H1 (cell line): Measurements from ENCODE around the gene ENOSF1. TPM values are rescaled to one million over a fixed set of nuclear protein-coding genes. Genes with fewer than 3 reads are reported as not detected.

ENCODE experiments used
- CTCF ChIA-PET: fragments of 300-600 bp; sonication (Branson Sonifier 250); formaldehyde crosslinking; loops from one replicate; lab custom pipeline; 2021; ENCODE audit not compliant: partially characterized antibody; lab: Charles Lee
- POLR2A ChIA-PET: fragments of 300-600 bp; sonication (Branson Sonifier 250); formaldehyde crosslinking; loops from one replicate; lab custom pipeline; 2021; ENCODE audit warnings: inconsistent platforms; ENCODE audit not compliant: partially characterized antibody; lab: Charles Lee
- DNase-seq, 2 experiments: peaks; one replicate each; pipeline versions ENCODE4 v3.0.0 to v3.0.0-alpha.2; 2010 to 2022; ENCODE audit warnings: low spot score in 2 of 2, low read depth in 1 of 2, mixed read lengths in 1 of 2
- FAIRE-seq: peaks from 2 replicates; lab custom pipeline; 2011; peaks lifted over from hg19 to GRCh38; lab: Jason Lieb, UNC
- H2AFZ ChIP-seq: 2 replicates; pipeline ENCODE4 v1.8.1; 2012; ENCODE audit warnings: low read length, inconsistent platforms
- H2AK5ac ChIP-seq: 2 replicates; pipeline ENCODE4 v1.6.1; 2013; ENCODE audit warnings: low read depth, low read length
- H2BK120ac ChIP-seq: replicated peaks from 2 replicates; pipeline ENCODE3; 2013; ENCODE audit warnings: low read depth, low read length, inconsistent platforms
- H2BK12ac ChIP-seq: 2 replicates; pipeline ENCODE4 v1.6.1; 2013; ENCODE audit warnings: low read depth, low read length
- H2BK15ac ChIP-seq: 2 replicates; pipeline ENCODE4 v1.6.1; 2013; ENCODE audit warnings: low read length
- H2BK20ac ChIP-seq: 2 replicates; pipeline ENCODE4 v1.6.1; 2013; ENCODE audit warnings: low read length
- H2BK5ac ChIP-seq: 2 replicates; pipeline ENCODE4 v1.6.1; 2013; ENCODE audit warnings: low read depth, low read length
- H3K14ac ChIP-seq: 2 replicates; pipeline ENCODE4 v1.6.1; 2013; ENCODE audit warnings: inconsistent platforms; ENCODE audit not compliant: insufficient read length
- H3K18ac ChIP-seq: 2 replicates; pipeline ENCODE4 v1.6.1; 2013; ENCODE audit warnings: low read length; ENCODE audit errors: extremely low read depth
- H3K23ac ChIP-seq: 2 replicates; pipeline ENCODE4 v1.6.1; 2013; ENCODE audit warnings: inconsistent platforms; ENCODE audit not compliant: insufficient read length
- H3K23me2 ChIP-seq: 2 replicates; pipeline ENCODE4 v1.6.1; 2013; ENCODE audit warnings: low read depth, low read length
- H3K27ac ChIP-seq: 2 replicates; pipeline ENCODE4 v1.6.1; 2011; ENCODE audit warnings: low read depth, low read length, inconsistent platforms
- H3K27me3 ChIP-seq, 4 experiments: replicated peaks in 1 of 4; 1 replicate in 1 of 4; 2 replicates in 3 of 4; pipeline versions ENCODE4 v1.6.1 to v1.8.1; 2011 to 2013; ENCODE audit warnings: low read length in 3 of 4, mild to moderate bottlenecking in 3 of 4, inconsistent platforms in 2 of 4, mixed read lengths in 2 of 4, moderate library complexity in 1 of 4; ENCODE audit not compliant: control insufficient read depth in 3 of 4, insufficient read depth in 3 of 4; ENCODE audit errors: extremely low read depth in 1 of 4
- H3K36me3 ChIP-seq, 4 experiments: 2 replicates each; pipeline versions ENCODE4 v1.6.1 to v1.8.1; 2011 to 2013; ENCODE audit warnings: mild to moderate bottlenecking in 4 of 4, low read length in 3 of 4, moderate library complexity in 2 of 4, control low read depth in 1 of 4, inconsistent platforms in 1 of 4; ENCODE audit not compliant: insufficient read depth in 4 of 4, control insufficient read depth in 2 of 4
- H3K4ac ChIP-seq: replicated peaks from 2 replicates; pipeline ENCODE3; 2013; ENCODE audit warnings: low read length, low read depth, mixed read lengths, inconsistent platforms; ENCODE audit not compliant: insufficient read length
- H3K4me1 ChIP-seq, 4 experiments: replicated peaks in 1 of 4; 1 replicate in 1 of 4; 2 replicates in 3 of 4; pipeline versions ENCODE4 v1.6.1 to v1.8.1; 2011 to 2013; ENCODE audit warnings: low read length in 3 of 4, inconsistent platforms in 2 of 4, mixed read lengths in 1 of 4; ENCODE audit not compliant: insufficient read depth in 4 of 4, control insufficient read depth in 3 of 4
- H3K4me2 ChIP-seq, 2 experiments: 2 replicates each; pipeline versions ENCODE4 v1.6.1 to v1.8.1; 2011 to 2013; ENCODE audit warnings: low read depth in 2 of 2, low read length in 2 of 2, control low read depth in 1 of 2, inconsistent platforms in 1 of 2, mild to moderate bottlenecking in 1 of 2; ENCODE audit not compliant: insufficient read depth in 1 of 2
- H3K4me3 ChIP-seq, 4 experiments: fragments of 200-600, 300-600 bp in 1 of 4; sonication (generic), shearing (Covaris generic), sonication (Bioruptor Twin) in 1 of 4; 2 replicates each; pipeline versions ENCODE4 v1.5.1 to v1.8.1; 2011 to 2016; ENCODE audit warnings: low read length in 4 of 4, low read depth in 3 of 4, control low read depth in 2 of 4, inconsistent platforms in 2 of 4, mild to moderate bottlenecking in 2 of 4, mixed read lengths in 1 of 4, moderate library complexity in 1 of 4; ENCODE audit not compliant: insufficient read depth in 2 of 4; ENCODE audit errors: extremely low read depth in 1 of 4
- H3K56ac ChIP-seq: replicated peaks from 2 replicates; pipeline ENCODE3; 2013; ENCODE audit warnings: low read depth, mild to moderate bottlenecking, mixed read lengths, low read length, inconsistent platforms; ENCODE audit not compliant: insufficient read length
- H3K79me1 ChIP-seq: 2 replicates; pipeline ENCODE4 v1.6.1; 2013; ENCODE audit warnings: low read depth, low read length, control low read depth
- H3K79me2 ChIP-seq, 2 experiments: 2 replicates each; pipeline versions ENCODE4 v1.6.1 to v1.8.1; 2012 to 2013; ENCODE audit warnings: low read length in 2 of 2, mild to moderate bottlenecking in 2 of 2, inconsistent platforms in 1 of 2; ENCODE audit not compliant: insufficient read depth in 2 of 2, control insufficient read depth in 1 of 2
- H3K9ac ChIP-seq, 4 experiments: replicated peaks in 1 of 4; 1 replicate in 1 of 4; 2 replicates in 3 of 4; pipeline versions ENCODE4 v1.6.1 to v1.8.1; 2011 to 2013; ENCODE audit warnings: low read depth in 3 of 4, low read length in 3 of 4, control low read depth in 2 of 4, mild to moderate bottlenecking in 2 of 4, moderate library complexity in 2 of 4, inconsistent platforms in 1 of 4; ENCODE audit errors: extremely low read depth in 1 of 4
- H3K9me3 ChIP-seq, 2 experiments: 2 replicates each; pipeline versions ENCODE4 v1.6.1 to v1.8.1; 2012 to 2013; ENCODE audit warnings: mild to moderate bottlenecking in 2 of 2, moderate library complexity in 2 of 2, control low read depth in 1 of 2, inconsistent platforms in 1 of 2, low read depth in 1 of 2, low read length in 1 of 2, mixed read lengths in 1 of 2; ENCODE audit not compliant: insufficient read depth in 2 of 2
- H4K20me1 ChIP-seq, 2 experiments: replicated peaks in 1 of 2; 2 replicates each; pipeline versions ENCODE3 to v1.8.1; 2011 to 2013; ENCODE audit warnings: inconsistent platforms in 2 of 2, low read length in 2 of 2, mild to moderate bottlenecking in 1 of 2; ENCODE audit not compliant: insufficient read depth in 2 of 2, control insufficient read depth in 1 of 2
- H4K5ac ChIP-seq: 2 replicates; pipeline ENCODE4 v1.6.1; 2013; ENCODE audit warnings: low read length, low read depth, mixed read lengths, inconsistent platforms; ENCODE audit not compliant: insufficient read length
- H4K8ac ChIP-seq: 2 replicates; pipeline ENCODE4 v1.8.0; 2013; ENCODE audit warnings: mild to moderate bottlenecking, moderate library complexity, low read length, inconsistent platforms; ENCODE audit not compliant: insufficient read depth; ENCODE audit errors: extremely low read depth
- H4K91ac ChIP-seq: replicated peaks from 2 replicates; pipeline ENCODE3; 2013; ENCODE audit warnings: low read length, mixed read lengths, inconsistent platforms; ENCODE audit not compliant: insufficient read length
- ATF3 ChIP-seq: IDR thresholded peaks from 2 replicates; pipeline ENCODE4 v1.6.1; 2011; ENCODE audit warnings: low read depth, mild to moderate bottlenecking, low read length; ENCODE audit not compliant: insufficient read depth
- BCL11A ChIP-seq, 2 experiments: IDR thresholded peaks; one replicate each; pipeline ENCODE4 v1.6.1; 2011; ENCODE audit warnings: low read depth in 2 of 2, low read length in 2 of 2, mild to moderate bottlenecking in 2 of 2
- CHD2 ChIP-seq: IDR thresholded peaks from 2 replicates; pipeline ENCODE4 v1.6.1; 2012; ENCODE audit warnings: low read length, improper control_type of control experiment
- EP300 ChIP-seq, 2 experiments: IDR thresholded peaks; 1 replicate in 1 of 2; 2 replicates in 1 of 2; pipeline ENCODE4 v1.6.1; 2011 to 2012; ENCODE audit warnings: low read depth in 2 of 2, low read length in 2 of 2, mild to moderate bottlenecking in 2 of 2, borderline replicate concordance in 1 of 2, inconsistent platforms in 1 of 2, moderate library complexity in 1 of 2
- HDAC2 ChIP-seq, 2 experiments: fragments of 300-600 bp in 1 of 2; sonication (generic) in 1 of 2; IDR thresholded peaks; 2 replicates each; pipeline ENCODE4 v1.6.1; 2011 to 2012; ENCODE audit warnings: low read depth in 2 of 2, low read length in 2 of 2, mild to moderate bottlenecking in 2 of 2, moderate library complexity in 2 of 2, borderline replicate concordance in 1 of 2, inconsistent platforms in 1 of 2
- KDM1A ChIP-seq: fragments of 200-600, 300-600 bp; sonication (generic); IDR thresholded peaks from 2 replicates; pipeline ENCODE4 v1.7.1; 2016; ENCODE audit warnings: mild to moderate bottlenecking, low read length, borderline replicate concordance
- MAX ChIP-seq: IDR thresholded peaks from 2 replicates; pipeline ENCODE4 v1.6.1; 2012; ENCODE audit warnings: inconsistent platforms
- PHF8 ChIP-seq: fragments of 200-600 bp; sonication (generic); conservative IDR thresholded peaks from 2 replicates; pipeline ENCODE4 v1.7.1; 2012; ENCODE audit warnings: low read depth, mild to moderate bottlenecking, inconsistent platforms, low read length, moderate library complexity
- TAF7 ChIP-seq: optimal IDR thresholded peaks from 2 replicates; pipeline ENCODE3; 2011; ENCODE audit warnings: low read depth, mild to moderate bottlenecking, inconsistent platforms, low read length, moderate library complexity, borderline replicate concordance
- TEAD4 ChIP-seq: IDR thresholded peaks from 2 replicates; pipeline ENCODE4 v1.6.1; 2012; ENCODE audit warnings: low read depth, low read length, inconsistent platforms, mixed read lengths
- ZNF274 ChIP-seq: IDR thresholded peaks from 2 replicates; pipeline ENCODE4 v1.7.0; 2012; ENCODE audit warnings: low read length, borderline replicate concordance; ENCODE audit errors: extremely low read depth
- WGBS, 2 experiments: shearing (Covaris generic) in 1 of 2; methylation state at CpG; one replicate each; pipeline versions ENCODE4 v1.1.6 to v1.1.7; 2013 to 2015; ENCODE audit warnings: low lambda C conversion rate in 2 of 2, mixed read lengths in 2 of 2, inconsistent platforms in 1 of 2, low coverage in 1 of 2, missing lambda C conversion rate in 1 of 2; ENCODE audit not compliant: insufficient replicate concordance in 2 of 2, insufficient coverage in 1 of 2, insufficient read length in 1 of 2; ENCODE audit errors: extremely low coverage in 1 of 2, missing lambda C conversion rate in 1 of 2; 5-methylcytosine and 5-hydroxymethylcytosine counted together
- polyA plus RNA-seq, 7 experiments: library from polyadenylated mRNA; depleted of rRNA in 3 of 7; stranded (reverse) in 5 of 7; unstranded in 2 of 7; fragments of >200 nt in 5 of 7; fragments of 200-250 nt in 2 of 7; gene quantifications; 1 replicate in 5 of 7; 2 replicates in 1 of 7; 4 replicates in 1 of 7; pipeline versions ENCODE4 v1.2.1 to v1.2.3, GENCODE V29; 2011 to 2013; ENCODE audit warnings: missing spikeins in 2 of 7, mixed read lengths in 2 of 7
- total RNA-seq: library from RNA; stranded (reverse); fragmentation: NEBNext Ultra II Directional; extraction: Animal tissue kit (Norgen Biotek cat#: 25700); gene quantifications from 2 replicates; pipeline ENCODE4 v1.2.1, GENCODE V29; 2021

ENOSF1 gene
- total and polyA plus RNA-seq, 2 of the 8 experiments (the other 6 are each of a cell fraction or from before 2014, with no cell fraction given), result 15.4 to 26.4 TPM

GRCh38 chr18:750456-750855, 38.0 kb upstream of the ENOSF1 start:
- no peak overlapping the region for H4K5ac ChIP-seq
- no peak overlapping the region for H2AK5ac ChIP-seq
- no peak overlapping the region for H3K4me3 ChIP-seq
- H2BK120ac ChIP-seq, result no peak overlapping the region
- H2AFZ ChIP-seq, result no peak overlapping the region
- no peaks in the 10 kb centered on the region for H3K79me1 ChIP-seq
- ChIA-PET POLR2A (no interaction called here), CTCF (interaction anchor here (1.1 to 1.3 kb wide), 2 partner anchors 11 to 80 kb away, joined by 3 read pairs; no protein-coding TSS in a partner anchor)
- H4K20me1 ChIP-seq, result no peaks in the 10 kb centered on the region
- H2BK20ac ChIP-seq, result no peak overlapping the region
- no peak overlapping the region for H3K4ac ChIP-seq
- H3K14ac ChIP-seq, result no peak overlapping the region
- FAIRE-seq (no peak), DNase-seq (no peak)
- no peak overlapping the region for H4K8ac ChIP-seq
- H3K9ac ChIP-seq, result no peak overlapping the region
- H2BK5ac ChIP-seq, result no peak overlapping the region
- H2BK15ac ChIP-seq, result no peak overlapping the region
- no peak overlapping the region for H3K27ac ChIP-seq
- H3K56ac ChIP-seq, result no peak overlapping the region
- H3K23ac ChIP-seq, result no peak overlapping the region
- H3K27me3 ChIP-seq, result no peaks in the 10 kb centered on the region
- peaks cover 0 to 18% (median 6%) of the 10 kb centered on the region in 4 experiments; a peak in 2 of 8 replicates for H3K36me3 ChIP-seq
- WGBS, 2 experiments, result 87% methylated on average over 1 of the region's 1 CpG; no CpG with 5 or more reads in 1 of the 2 experiments
- no peaks in the 10 kb centered on the region for H3K79me2 ChIP-seq
- no peak overlapping the region for H4K91ac ChIP-seq
- no peak overlapping the region for H3K18ac ChIP-seq
- H3K23me2 ChIP-seq, result no peaks in the 10 kb centered on the region
- no peaks in the 10 kb centered on the region for H3K4me1 ChIP-seq
- H3K9me3 ChIP-seq, result no peaks in the 10 kb centered on the region
- no peak overlapping the region for H2BK12ac ChIP-seq
- H3K4me2 ChIP-seq, result no peak overlapping the region
- TF ChIP-seq EP300 (IDR thresholded peaks at IDR 0.05; ENCODE audit: borderline replicate concordance in 1 of 2, low read depth in 2 of 2, low read length in 2 of 2) (no peak), PHF8 (no peak), KDM1A (no peak), HDAC2 (IDR thresholded peaks at IDR 0.05; ENCODE audit: borderline replicate concordance in 1 of 2, low read depth in 2 of 2, low read length in 2 of 2) (no peak), ZNF274 (no peak), CHD2 (no peak), BCL11A (IDR thresholded peaks at IDR 0.05; ENCODE audit: low read depth in 2 of 2, low read length in 2 of 2) (no peak), ATF3 (no peak), TAF7 (no peak), TEAD4 (no peak), MAX (no peak)
